H1 (cell line): ENCODE measurements around the gene PTGIS. TPM values are rescaled to one million over a fixed set of nuclear protein-coding genes. Genes with fewer than 3 reads are reported as not detected.

Experiments used
- CTCF ChIA-PET: fragments of 300-600 bp; sonication (Branson Sonifier 250); formaldehyde crosslinking; loops from one replicate; lab custom pipeline; 2021; ENCODE audit not compliant: partially characterized antibody; lab: Charles Lee
- POLR2A ChIA-PET: fragments of 300-600 bp; sonication (Branson Sonifier 250); formaldehyde crosslinking; loops from one replicate; lab custom pipeline; 2021; ENCODE audit warnings: inconsistent platforms; ENCODE audit not compliant: partially characterized antibody; lab: Charles Lee
- DNase-seq, 2 experiments: peaks; one replicate each; pipeline versions ENCODE4 v3.0.0 to v3.0.0-alpha.2; 2010 to 2022; ENCODE audit warnings: low spot score in 2 of 2, low read depth in 1 of 2, mixed read lengths in 1 of 2
- FAIRE-seq: peaks from 2 replicates; lab custom pipeline; 2011; peaks lifted over from hg19 to GRCh38; lab: Jason Lieb, UNC
- H2AFZ ChIP-seq: 2 replicates; pipeline ENCODE4 v1.8.1; 2012; ENCODE audit warnings: low read length, inconsistent platforms
- H2AK5ac ChIP-seq: 2 replicates; pipeline ENCODE4 v1.6.1; 2013; ENCODE audit warnings: low read depth, low read length
- H2BK120ac ChIP-seq: replicated peaks from 2 replicates; pipeline ENCODE3; 2013; ENCODE audit warnings: low read depth, low read length, inconsistent platforms
- H2BK12ac ChIP-seq: 2 replicates; pipeline ENCODE4 v1.6.1; 2013; ENCODE audit warnings: low read depth, low read length
- H2BK15ac ChIP-seq: 2 replicates; pipeline ENCODE4 v1.6.1; 2013; ENCODE audit warnings: low read length
- H2BK20ac ChIP-seq: 2 replicates; pipeline ENCODE4 v1.6.1; 2013; ENCODE audit warnings: low read length
- H2BK5ac ChIP-seq: 2 replicates; pipeline ENCODE4 v1.6.1; 2013; ENCODE audit warnings: low read depth, low read length
- H3K14ac ChIP-seq: 2 replicates; pipeline ENCODE4 v1.6.1; 2013; ENCODE audit warnings: inconsistent platforms; ENCODE audit not compliant: insufficient read length
- H3K18ac ChIP-seq: 2 replicates; pipeline ENCODE4 v1.6.1; 2013; ENCODE audit warnings: low read length; ENCODE audit errors: extremely low read depth
- H3K23ac ChIP-seq: 2 replicates; pipeline ENCODE4 v1.6.1; 2013; ENCODE audit warnings: inconsistent platforms; ENCODE audit not compliant: insufficient read length
- H3K23me2 ChIP-seq: 2 replicates; pipeline ENCODE4 v1.6.1; 2013; ENCODE audit warnings: low read depth, low read length
- H3K27ac ChIP-seq: 2 replicates; pipeline ENCODE4 v1.6.1; 2011; ENCODE audit warnings: low read depth, low read length, inconsistent platforms
- H3K27me3 ChIP-seq, 4 experiments: replicated peaks in 1 of 4; 1 replicate in 1 of 4; 2 replicates in 3 of 4; pipeline versions ENCODE4 v1.6.1 to v1.8.1; 2011 to 2013; ENCODE audit warnings: low read length in 3 of 4, mild to moderate bottlenecking in 3 of 4, inconsistent platforms in 2 of 4, mixed read lengths in 2 of 4, moderate library complexity in 1 of 4; ENCODE audit not compliant: control insufficient read depth in 3 of 4, insufficient read depth in 3 of 4; ENCODE audit errors: extremely low read depth in 1 of 4
- H3K36me3 ChIP-seq, 4 experiments: 2 replicates each; pipeline versions ENCODE4 v1.6.1 to v1.8.1; 2011 to 2013; ENCODE audit warnings: mild to moderate bottlenecking in 4 of 4, low read length in 3 of 4, moderate library complexity in 2 of 4, control low read depth in 1 of 4, inconsistent platforms in 1 of 4; ENCODE audit not compliant: insufficient read depth in 4 of 4, control insufficient read depth in 2 of 4
- H3K4ac ChIP-seq: replicated peaks from 2 replicates; pipeline ENCODE3; 2013; ENCODE audit warnings: low read length, low read depth, mixed read lengths, inconsistent platforms; ENCODE audit not compliant: insufficient read length
- H3K4me1 ChIP-seq, 4 experiments: replicated peaks in 1 of 4; 1 replicate in 1 of 4; 2 replicates in 3 of 4; pipeline versions ENCODE4 v1.6.1 to v1.8.1; 2011 to 2013; ENCODE audit warnings: low read length in 3 of 4, inconsistent platforms in 2 of 4, mixed read lengths in 1 of 4; ENCODE audit not compliant: insufficient read depth in 4 of 4, control insufficient read depth in 3 of 4
- H3K4me2 ChIP-seq, 2 experiments: 2 replicates each; pipeline versions ENCODE4 v1.6.1 to v1.8.1; 2011 to 2013; ENCODE audit warnings: low read depth in 2 of 2, low read length in 2 of 2, control low read depth in 1 of 2, inconsistent platforms in 1 of 2, mild to moderate bottlenecking in 1 of 2; ENCODE audit not compliant: insufficient read depth in 1 of 2
- H3K4me3 ChIP-seq, 4 experiments: fragments of 200-600, 300-600 bp in 1 of 4; sonication (generic), shearing (Covaris generic), sonication (Bioruptor Twin) in 1 of 4; 2 replicates each; pipeline versions ENCODE4 v1.5.1 to v1.8.1; 2011 to 2016; ENCODE audit warnings: low read length in 4 of 4, low read depth in 3 of 4, control low read depth in 2 of 4, inconsistent platforms in 2 of 4, mild to moderate bottlenecking in 2 of 4, mixed read lengths in 1 of 4, moderate library complexity in 1 of 4; ENCODE audit not compliant: insufficient read depth in 2 of 4; ENCODE audit errors: extremely low read depth in 1 of 4
- H3K56ac ChIP-seq: replicated peaks from 2 replicates; pipeline ENCODE3; 2013; ENCODE audit warnings: low read depth, mild to moderate bottlenecking, mixed read lengths, low read length, inconsistent platforms; ENCODE audit not compliant: insufficient read length
- H3K79me1 ChIP-seq: 2 replicates; pipeline ENCODE4 v1.6.1; 2013; ENCODE audit warnings: low read depth, low read length, control low read depth
- H3K79me2 ChIP-seq, 2 experiments: 2 replicates each; pipeline versions ENCODE4 v1.6.1 to v1.8.1; 2012 to 2013; ENCODE audit warnings: low read length in 2 of 2, mild to moderate bottlenecking in 2 of 2, inconsistent platforms in 1 of 2; ENCODE audit not compliant: insufficient read depth in 2 of 2, control insufficient read depth in 1 of 2
- H3K9ac ChIP-seq, 4 experiments: replicated peaks in 1 of 4; 1 replicate in 1 of 4; 2 replicates in 3 of 4; pipeline versions ENCODE4 v1.6.1 to v1.8.1; 2011 to 2013; ENCODE audit warnings: low read depth in 3 of 4, low read length in 3 of 4, control low read depth in 2 of 4, mild to moderate bottlenecking in 2 of 4, moderate library complexity in 2 of 4, inconsistent platforms in 1 of 4; ENCODE audit errors: extremely low read depth in 1 of 4
- H3K9me3 ChIP-seq, 2 experiments: 2 replicates each; pipeline versions ENCODE4 v1.6.1 to v1.8.1; 2012 to 2013; ENCODE audit warnings: mild to moderate bottlenecking in 2 of 2, moderate library complexity in 2 of 2, control low read depth in 1 of 2, inconsistent platforms in 1 of 2, low read depth in 1 of 2, low read length in 1 of 2, mixed read lengths in 1 of 2; ENCODE audit not compliant: insufficient read depth in 2 of 2
- H4K20me1 ChIP-seq, 2 experiments: replicated peaks in 1 of 2; 2 replicates each; pipeline versions ENCODE3 to v1.8.1; 2011 to 2013; ENCODE audit warnings: inconsistent platforms in 2 of 2, low read length in 2 of 2, mild to moderate bottlenecking in 1 of 2; ENCODE audit not compliant: insufficient read depth in 2 of 2, control insufficient read depth in 1 of 2
- H4K5ac ChIP-seq: 2 replicates; pipeline ENCODE4 v1.6.1; 2013; ENCODE audit warnings: low read length, low read depth, mixed read lengths, inconsistent platforms; ENCODE audit not compliant: insufficient read length
- H4K8ac ChIP-seq: 2 replicates; pipeline ENCODE4 v1.8.0; 2013; ENCODE audit warnings: mild to moderate bottlenecking, moderate library complexity, low read length, inconsistent platforms; ENCODE audit not compliant: insufficient read depth; ENCODE audit errors: extremely low read depth
- H4K91ac ChIP-seq: replicated peaks from 2 replicates; pipeline ENCODE3; 2013; ENCODE audit warnings: low read length, mixed read lengths, inconsistent platforms; ENCODE audit not compliant: insufficient read length
- CHD2 ChIP-seq: IDR thresholded peaks from 2 replicates; pipeline ENCODE4 v1.6.1; 2012; ENCODE audit warnings: low read length, improper control_type of control experiment
- EP300 ChIP-seq, 2 experiments: IDR thresholded peaks; 1 replicate in 1 of 2; 2 replicates in 1 of 2; pipeline ENCODE4 v1.6.1; 2011 to 2012; ENCODE audit warnings: low read depth in 2 of 2, low read length in 2 of 2, mild to moderate bottlenecking in 2 of 2, borderline replicate concordance in 1 of 2, inconsistent platforms in 1 of 2, moderate library complexity in 1 of 2
- EZH2 ChIP-seq: fragments of 200-600 bp; sonication (generic); IDR thresholded peaks from 2 replicates; pipeline ENCODE4 v1.7.1; 2012; ENCODE audit warnings: low read depth, mild to moderate bottlenecking, moderate library complexity, low read length, inconsistent platforms; ENCODE audit not compliant: severe bottlenecking
- HDAC2 ChIP-seq, 2 experiments: fragments of 300-600 bp in 1 of 2; sonication (generic) in 1 of 2; IDR thresholded peaks; 2 replicates each; pipeline ENCODE4 v1.6.1; 2011 to 2012; ENCODE audit warnings: low read depth in 2 of 2, low read length in 2 of 2, mild to moderate bottlenecking in 2 of 2, moderate library complexity in 2 of 2, borderline replicate concordance in 1 of 2, inconsistent platforms in 1 of 2
- JUND ChIP-seq: IDR thresholded peaks from 2 replicates; pipeline ENCODE4 v1.6.1; 2011; ENCODE audit warnings: mild to moderate bottlenecking, improper control_type of control experiment, low read length
- SIN3A ChIP-seq, 2 experiments: IDR thresholded peaks in 1 of 2; conservative IDR thresholded peaks in 1 of 2; 2 replicates each; pipeline ENCODE4 v1.6.1; 2011 to 2012; ENCODE audit warnings: low read length in 2 of 2, improper control_type of control experiment in 1 of 2, low read depth in 1 of 2, mild to moderate bottlenecking in 1 of 2
- SIX5 ChIP-seq: IDR thresholded peaks from 2 replicates; pipeline ENCODE4 v1.6.1; 2011; ENCODE audit warnings: mild to moderate bottlenecking, low read depth, low read length
- TBP ChIP-seq: IDR thresholded peaks from 2 replicates; pipeline ENCODE4 v1.6.1; 2011; ENCODE audit warnings: low read depth, low read length, improper control_type of control experiment
- ZNF274 ChIP-seq: IDR thresholded peaks from 2 replicates; pipeline ENCODE4 v1.7.0; 2012; ENCODE audit warnings: low read length, borderline replicate concordance; ENCODE audit errors: extremely low read depth
- WGBS, 2 experiments: shearing (Covaris generic) in 1 of 2; methylation state at CpG; one replicate each; pipeline versions ENCODE4 v1.1.6 to v1.1.7; 2013 to 2015; ENCODE audit warnings: low lambda C conversion rate in 2 of 2, mixed read lengths in 2 of 2, inconsistent platforms in 1 of 2, low coverage in 1 of 2, missing lambda C conversion rate in 1 of 2; ENCODE audit not compliant: insufficient replicate concordance in 2 of 2, insufficient coverage in 1 of 2, insufficient read length in 1 of 2; ENCODE audit errors: extremely low coverage in 1 of 2, missing lambda C conversion rate in 1 of 2; 5-methylcytosine and 5-hydroxymethylcytosine counted together
- polyA plus RNA-seq, 7 experiments: library from polyadenylated mRNA; depleted of rRNA in 3 of 7; stranded (reverse) in 5 of 7; unstranded in 2 of 7; fragments of >200 nt in 5 of 7; fragments of 200-250 nt in 2 of 7; gene quantifications; 1 replicate in 5 of 7; 2 replicates in 1 of 7; 4 replicates in 1 of 7; pipeline versions ENCODE4 v1.2.1 to v1.2.3, GENCODE V29; 2011 to 2013; ENCODE audit warnings: missing spikeins in 2 of 7, mixed read lengths in 2 of 7
- total RNA-seq: library from RNA; stranded (reverse); fragmentation: NEBNext Ultra II Directional; extraction: Animal tissue kit (Norgen Biotek cat#: 25700); gene quantifications from 2 replicates; pipeline ENCODE4 v1.2.1, GENCODE V29; 2021
- TF ChIP-seq, protein P1 (sequence below), 3 experiments: IDR thresholded peaks; 1 replicate in 2 of 3; 2 replicates in 1 of 3; pipeline versions ENCODE4 v1.5.1 to v1.6.1; 2011; ENCODE audit warnings: low read length in 3 of 3, mild to moderate bottlenecking in 3 of 3, inconsistent platforms in 2 of 3, low read depth in 1 of 3, moderate library complexity in 1 of 3; ENCODE audit not compliant: insufficient read depth in 1 of 3; ENCODE audit errors: control extremely low read depth in 1 of 3

Gene PTGIS
- total and polyA plus RNA-seq, 2 of the 8 experiments (the other 6 are each of a cell fraction or from before 2014, with no cell fraction given): 29.9 to 35.5 TPM

DNA sequence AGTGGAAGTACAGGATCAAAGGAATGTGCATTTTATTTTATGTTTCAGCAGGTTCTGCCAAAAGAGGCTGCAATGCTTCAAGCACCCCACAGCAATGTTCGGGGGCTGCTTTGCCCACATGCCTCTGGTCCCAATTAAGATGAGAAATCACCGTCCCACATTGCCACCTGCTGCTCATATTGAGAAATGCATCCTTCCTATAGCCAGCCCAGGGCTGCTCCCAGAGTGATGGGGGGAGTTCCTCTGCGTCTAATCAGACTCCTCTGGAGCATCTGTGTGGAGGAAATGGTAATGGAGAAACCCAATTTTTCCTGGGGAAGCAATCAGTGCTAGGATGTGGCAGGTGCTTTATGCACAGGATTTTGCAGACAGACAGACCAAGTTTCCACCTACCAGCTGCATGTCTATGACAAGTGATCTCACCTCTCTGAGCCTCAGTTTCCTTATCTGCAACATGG lies 33.7 kb downstream of the PTGIS start:
- H3K4me1 ChIP-seq: no peaks in the 10 kb centered on the region
- H3K27me3 ChIP-seq: no peaks in the 10 kb centered on the region
- no peak overlapping the region for H3K14ac ChIP-seq
- no peaks in the 10 kb centered on the region for H4K20me1 ChIP-seq
- no peak overlapping the region for H2AFZ ChIP-seq
- H2BK20ac ChIP-seq: no peak overlapping the region
- no peak overlapping the region for H2AK5ac ChIP-seq
- no peak overlapping the region for H3K18ac ChIP-seq
- peak; percentile 89 for FAIRE-seq
- H3K23ac ChIP-seq: no peak overlapping the region
- WGBS, 2 experiments: 55% methylated on average over 3 of the region's 3 CpGs; no CpG with 5 or more reads in 1 of the 2 experiments
- H3K4me3 ChIP-seq: no peak overlapping the region
- H2BK5ac ChIP-seq: no peak overlapping the region
- no peak overlapping the region for H3K4ac ChIP-seq
- no peak overlapping the region for H2BK120ac ChIP-seq
- no peak overlapping the region for H4K91ac ChIP-seq
- H2BK12ac ChIP-seq: no peak overlapping the region
- H3K79me1 ChIP-seq: no peaks in the 10 kb centered on the region
- no peak overlapping the region for H3K9ac ChIP-seq
- no peak overlapping the region for H3K56ac ChIP-seq
- no peak overlapping the region for H4K8ac ChIP-seq
- no peak overlapping the region for H3K27ac ChIP-seq
- H3K4me2 ChIP-seq: no peak overlapping the region
- no peaks in the 10 kb centered on the region for H3K79me2 ChIP-seq
- no peak overlapping the region for H2BK15ac ChIP-seq
- H3K9me3 ChIP-seq: no peaks in the 10 kb centered on the region
- no peaks in the 10 kb centered on the region for H3K23me2 ChIP-seq
- ChIA-PET CTCF (interaction anchor here (0.5 to 2.5 kb wide), 21 partner anchors 9 to 365 kb away, joined by 3 to 23 read pairs (median 3); no protein-coding TSS in a partner anchor), POLR2A (no interaction called here)
- no peak overlapping the region for H4K5ac ChIP-seq
- H3K36me3 ChIP-seq: peaks cover 2 to 20% (median 9%) of the 10 kb centered on the region in 4 experiments; a peak in 4 of 8 replicates
- peak in 1 of 2 experiments; percentile 85 for DNase-seq
- TF ChIP-seq ZNF274 (no peak), SIX5 (no peak), EP300 (IDR thresholded peaks at IDR 0.05; ENCODE audit: borderline replicate concordance in 1 of 2, low read depth in 2 of 2, low read length in 2 of 2) (no peak), CHD2 (no peak), HDAC2 (IDR thresholded peaks at IDR 0.05; ENCODE audit: borderline replicate concordance in 1 of 2, low read depth in 2 of 2, low read length in 2 of 2) (no peak), JUND (no peak), TBP (no peak), EZH2 (no peak), SIN3A (conservative IDR thresholded peaks at IDR 0.05 in 1 of 2, IDR thresholded peaks at IDR 0.05 in 1 of 2; ENCODE audit: low read depth in 1 of 2, low read length in 2 of 2) (no peak)
- TF ChIP-seq, protein P1, sequence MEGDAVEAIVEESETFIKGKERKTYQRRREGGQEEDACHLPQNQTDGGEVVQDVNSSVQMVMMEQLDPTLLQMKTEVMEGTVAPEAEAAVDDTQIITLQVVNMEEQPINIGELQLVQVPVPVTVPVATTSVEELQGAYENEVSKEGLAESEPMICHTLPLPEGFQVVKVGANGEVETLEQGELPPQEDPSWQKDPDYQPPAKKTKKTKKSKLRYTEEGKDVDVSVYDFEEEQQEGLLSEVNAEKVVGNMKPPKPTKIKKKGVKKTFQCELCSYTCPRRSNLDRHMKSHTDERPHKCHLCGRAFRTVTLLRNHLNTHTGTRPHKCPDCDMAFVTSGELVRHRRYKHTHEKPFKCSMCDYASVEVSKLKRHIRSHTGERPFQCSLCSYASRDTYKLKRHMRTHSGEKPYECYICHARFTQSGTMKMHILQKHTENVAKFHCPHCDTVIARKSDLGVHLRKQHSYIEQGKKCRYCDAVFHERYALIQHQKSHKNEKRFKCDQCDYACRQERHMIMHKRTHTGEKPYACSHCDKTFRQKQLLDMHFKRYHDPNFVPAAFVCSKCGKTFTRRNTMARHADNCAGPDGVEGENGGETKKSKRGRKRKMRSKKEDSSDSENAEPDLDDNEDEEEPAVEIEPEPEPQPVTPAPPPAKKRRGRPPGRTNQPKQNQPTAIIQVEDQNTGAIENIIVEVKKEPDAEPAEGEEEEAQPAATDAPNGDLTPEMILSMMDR (IDR thresholded peaks at IDR 0.05; ENCODE audit: control extremely low read depth in 1 of 3, insufficient read depth in 1 of 3, low read depth in 1 of 3, low read length in 3 of 3): peak; percentile 48 to 85 (median 81)
